ENCODE results near the gene STARD5.

DNA sequence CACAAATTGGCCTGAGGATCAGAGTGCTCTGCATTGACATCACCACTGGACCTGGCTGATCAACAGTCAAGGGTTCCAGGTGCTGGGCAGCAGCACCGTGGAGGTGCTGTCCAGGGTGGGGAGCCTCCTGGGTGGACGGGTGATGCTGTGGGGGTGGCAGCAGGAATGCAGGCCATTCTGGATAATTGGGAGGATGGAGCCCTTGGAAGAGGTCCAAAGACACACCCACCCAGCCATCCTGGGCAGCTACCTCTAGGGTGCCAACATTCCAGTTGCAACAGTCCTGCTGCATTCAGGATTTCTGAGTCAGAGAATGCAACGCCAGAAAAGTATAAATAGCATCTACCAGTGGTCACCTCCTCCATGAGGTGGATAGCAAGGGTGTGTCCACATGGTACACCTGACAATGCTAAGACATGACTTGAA is 26.8 kb downstream of the STARD5 start:
- TF ChIP-seq, protein P1, sequence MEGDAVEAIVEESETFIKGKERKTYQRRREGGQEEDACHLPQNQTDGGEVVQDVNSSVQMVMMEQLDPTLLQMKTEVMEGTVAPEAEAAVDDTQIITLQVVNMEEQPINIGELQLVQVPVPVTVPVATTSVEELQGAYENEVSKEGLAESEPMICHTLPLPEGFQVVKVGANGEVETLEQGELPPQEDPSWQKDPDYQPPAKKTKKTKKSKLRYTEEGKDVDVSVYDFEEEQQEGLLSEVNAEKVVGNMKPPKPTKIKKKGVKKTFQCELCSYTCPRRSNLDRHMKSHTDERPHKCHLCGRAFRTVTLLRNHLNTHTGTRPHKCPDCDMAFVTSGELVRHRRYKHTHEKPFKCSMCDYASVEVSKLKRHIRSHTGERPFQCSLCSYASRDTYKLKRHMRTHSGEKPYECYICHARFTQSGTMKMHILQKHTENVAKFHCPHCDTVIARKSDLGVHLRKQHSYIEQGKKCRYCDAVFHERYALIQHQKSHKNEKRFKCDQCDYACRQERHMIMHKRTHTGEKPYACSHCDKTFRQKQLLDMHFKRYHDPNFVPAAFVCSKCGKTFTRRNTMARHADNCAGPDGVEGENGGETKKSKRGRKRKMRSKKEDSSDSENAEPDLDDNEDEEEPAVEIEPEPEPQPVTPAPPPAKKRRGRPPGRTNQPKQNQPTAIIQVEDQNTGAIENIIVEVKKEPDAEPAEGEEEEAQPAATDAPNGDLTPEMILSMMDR (conservative IDR thresholded peaks at IDR 0.05): no peak
- TF ChIP-seq EZH2 (IDR thresholded peaks at IDR 0.05; ENCODE audit: low read depth): no peak

All from PC-9 (cell line).